HL-60 (cell line): ENCODE results near the gene PDCL2.

Source experiments
- CTCF ChIP-seq: IDR thresholded peaks from one replicate; pipeline ENCODE4 v1.5.1; 2011; ENCODE audit warnings: low read length, control low read depth, inconsistent platforms; ENCODE audit not compliant: insufficient read depth
- POLR2AphosphoS5 ChIP-seq: IDR thresholded peaks from 2 replicates; pipeline ENCODE4 v1.6.1; 2012; ENCODE audit warnings: low read depth
- REST ChIP-seq: IDR thresholded peaks from 2 replicates; pipeline ENCODE4 v1.6.1; 2012; ENCODE audit warnings: low read depth; ENCODE audit not compliant: insufficient replicate concordance

- TF ChIP-seq CTCF = no peak
- no peak for TF ChIP-seq POLR2AphosphoS5
- no peak for TF ChIP-seq REST
Observed at GRCh38 chr4:55608591-55608990, 16.5 kb upstream of the PDCL2 start.
